PC-9 (cell line): Measurements from ENCODE around the gene ROR2. TPM values are rescaled to one million over a fixed set of nuclear protein-coding genes. Genes with fewer than 3 reads are reported as not detected.
A peak's percentile ranks its signal among the peaks of the same experiment; 100 is the strongest.

Experiments
- BruUV-seq: library from RNA; stranded (reverse); fragments of 400-500 nt; replicated peaks from 2 replicates; lab custom pipeline; 2021; lab: Mats Ljungman, UMichigan
- CTCF ChIA-PET: fragments of 300-600 bp; sonication (Branson Sonifier 250); formaldehyde crosslinking; loops from one replicate; lab custom pipeline; 2022; ENCODE audit warnings: antibody characterized with exemption; lab: Charles Lee
- POLR2A ChIA-PET: fragments of 300-600 bp; sonication (Branson Sonifier 250); formaldehyde crosslinking; loops from one replicate; lab custom pipeline; 2022; ENCODE audit warnings: antibody characterized with exemption; ENCODE audit not compliant: unreplicated experiment; lab: Charles Lee
- DNase-seq, 2 experiments: peaks; one replicate each; pipeline versions ENCODE4 v3.0.0 to v3.0.0-alpha.2; 2015 to 2022; ENCODE audit warnings: mixed read lengths in 1 of 2
- H2AFZ ChIP-seq: fragments of 200-600 bp; sonication (generic); 2 replicates; pipeline ENCODE4 v1.8.1; 2017; ENCODE audit warnings: antibody characterized with exemption
- H3F3A ChIP-seq: fragments of 200-600 bp; sonication (generic); 2 replicates; pipeline ENCODE4 v1.8.1; 2017; ENCODE audit warnings: antibody characterized with exemption, mild to moderate bottlenecking, low read depth; ENCODE audit not compliant: insufficient read depth
- H3K27ac ChIP-seq: fragments of 200-600 bp; sonication (generic); 2 replicates; pipeline ENCODE4 v1.6.1; 2016; ENCODE audit warnings: mixed run types
- H3K27me3 ChIP-seq: fragments of 200-600 bp; sonication (generic); 2 replicates; pipeline ENCODE4 v1.6.1; 2016; ENCODE audit warnings: low read depth, mixed run types; ENCODE audit not compliant: insufficient read depth
- H3K36me3 ChIP-seq: fragments of 200-600 bp; sonication (generic); 2 replicates; pipeline ENCODE4 v1.6.1; 2016; ENCODE audit warnings: low read depth, mixed run types
- H3K4me1 ChIP-seq: fragments of 200-600 bp; sonication (generic); replicated peaks from 2 replicates; pipeline ENCODE4 v1.6.1; 2016; ENCODE audit warnings: mixed run types; ENCODE audit not compliant: insufficient read depth
- H3K4me2 ChIP-seq: fragments of 200-600 bp; sonication (generic); 2 replicates; pipeline ENCODE4 v1.6.1; 2017; ENCODE audit warnings: mixed run types
- H3K4me3 ChIP-seq: fragments of 200-600 bp; sonication (generic); 2 replicates; pipeline ENCODE4 v1.6.1; 2016; ENCODE audit warnings: mixed run types
- H3K79me2 ChIP-seq: fragments of 200-600 bp; sonication (generic); 2 replicates; pipeline ENCODE4 v1.6.1; 2017; ENCODE audit warnings: low read depth, mixed run types
- H3K9me2 ChIP-seq: fragments of 200-600 bp; sonication (generic); 2 replicates; pipeline ENCODE4 v1.8.1; 2017; ENCODE audit warnings: mild to moderate bottlenecking; ENCODE audit not compliant: insufficient read depth
- H3K9me3 ChIP-seq: fragments of 200-600 bp; sonication (generic); 2 replicates; pipeline ENCODE4 v1.8.1; 2016; ENCODE audit warnings: low read depth; ENCODE audit not compliant: insufficient read depth
- H4K20me1 ChIP-seq: fragments of 200-600 bp; sonication (generic); 2 replicates; pipeline ENCODE4 v1.8.1; 2017; ENCODE audit not compliant: insufficient read depth
- CTCF ChIP-seq: fragments of 200-600 bp; sonication (generic); conservative IDR thresholded peaks from 2 replicates; pipeline ENCODE4 v1.6.1; 2017; ENCODE audit warnings: mixed run types, antibody characterized with exemption, mild to moderate bottlenecking, moderate library complexity
- EZH2 ChIP-seq: fragments of 200-600 bp; sonication (generic); IDR thresholded peaks from 2 replicates; pipeline ENCODE4 v1.8.0; 2017; ENCODE audit warnings: antibody characterized with exemption, low read depth
- intact Hi-C: fragments of 100-400 bp; cut with micrococcal nuclease; formaldehyde crosslinking; loops from one replicate; pipeline ENCODE4 v1.10.0; 2022; ENCODE audit not compliant: unreplicated experiment
- total RNA-seq: library from RNA; stranded (reverse); gene quantifications from 2 replicates; pipeline ENCODE4 v1.2.3, GENCODE V29; 2021

Gene ROR2
- total RNA-seq, 1 experiment from 2014 or later = not detected

GRCh38 chr9:91727972-91728371 lies 222.1 kb downstream of the ROR2 start:
- no peaks in the 10 kb centered on the region for H3K4me1 ChIP-seq
- no peak overlapping the region for H3K4me2 ChIP-seq
- no peak for DNase-seq
- no peaks in the 10 kb centered on the region for H3K9me2 ChIP-seq
- H3K27ac ChIP-seq = no peak overlapping the region
- ChIA-PET POLR2A (no interaction called here), CTCF (no interaction called here)
- H3K4me3 ChIP-seq = no peak overlapping the region
- no peaks in the 10 kb centered on the region for H4K20me1 ChIP-seq
- intact Hi-C loops = loop anchor here (1.0 to 5.0 kb wide), 2 partner anchors 46 to 813 kb away; no protein-coding TSS in a partner anchor
- H3K79me2 ChIP-seq = no peaks in the 10 kb centered on the region
- 0 out of 2 replicates have a peak, but pooled peaks cover 2% of the 10 kb centered on the region for H3K27me3 ChIP-seq
- no peak for TF ChIP-seq EZH2
- no peak for TF ChIP-seq CTCF
- H3K36me3 ChIP-seq = no peaks in the 10 kb centered on the region
- BruUV-seq = no TSS peak
- H3K9me3 ChIP-seq = no peaks in the 10 kb centered on the region
- no peaks in the 10 kb centered on the region for H3F3A ChIP-seq
- no peak overlapping the region for H2AFZ ChIP-seq

- H4K20me1 ChIP-seq = no peaks in the 10 kb centered on the region
- peak; percentile 37 to 48 for DNase-seq
- no TSS peak for BruUV-seq
- no peaks in the 10 kb centered on the region for H3K9me2 ChIP-seq
- H2AFZ ChIP-seq = no peak overlapping the region
- H3K27me3 ChIP-seq = 0 out of 2 replicates have a peak, but pooled peaks cover 8% of the 10 kb centered on the region
- H3F3A ChIP-seq = no peaks in the 10 kb centered on the region
- H3K4me3 ChIP-seq = no peak overlapping the region
- ChIA-PET POLR2A (interaction anchor here (0.6 kb wide), 1 partner anchor 23 kb away, joined by 3 read pairs; no protein-coding TSS in a partner anchor), CTCF (interaction anchor here (0.6 to 1.0 kb wide), 11 partner anchors 9 to 1585 kb away, joined by 3 to 5 read pairs (median 3); no protein-coding TSS in a partner anchor)
- intact Hi-C loops = loop anchor here (1.0 to 5.0 kb wide), 2 partner anchors 45 to 812 kb away; no protein-coding TSS in a partner anchor
- H3K36me3 ChIP-seq = no peaks in the 10 kb centered on the region
- no peaks in the 10 kb centered on the region for H3K79me2 ChIP-seq
- TF ChIP-seq CTCF (peak; percentile 84), EZH2 (no peak)
- H3K9me3 ChIP-seq = no peaks in the 10 kb centered on the region
- H3K4me2 ChIP-seq = no peak overlapping the region
- no peak overlapping the region for H3K27ac ChIP-seq
- H3K4me1 ChIP-seq = no peaks in the 10 kb centered on the region
Observed at GRCh38 chr9:91727316-91727861, 222.6 kb downstream of the ROR2 start.

- Histone ChIP-seq H3K36me3 (no peaks in the 10 kb centered on the region), H4K20me1 (no peaks in the 10 kb centered on the region), H3K4me2 (no peak overlapping the region), H2AFZ (no peak overlapping the region), H3K4me1 (no peaks in the 10 kb centered on the region), H3F3A (no peaks in the 10 kb centered on the region), H3K4me3 (no peak overlapping the region), H3K27ac (no peak overlapping the region), H3K27me3 (0 out of 2 replicates have a peak, but pooled peaks cover 13% of the 10 kb centered on the region), H3K9me3 (no peaks in the 10 kb centered on the region), H3K79me2 (no peaks in the 10 kb centered on the region), H3K9me2 (no peaks in the 10 kb centered on the region)
- intact Hi-C loops = loop anchor here (1.0 to 5.0 kb wide), 2 partner anchors 44 to 811 kb away; no protein-coding TSS in a partner anchor
- BruUV-seq = no TSS peak
- ChIA-PET POLR2A (interaction anchor here (0.6 kb wide), 1 partner anchor 24 kb away, joined by 3 read pairs; no protein-coding TSS in a partner anchor), CTCF (interaction anchor here (0.6 to 1.0 kb wide), 12 partner anchors 8 to 1912 kb away, joined by 3 to 5 read pairs (median 3); no protein-coding TSS in a partner anchor)
- no peak for DNase-seq
- TF ChIP-seq CTCF (no peak), EZH2 (no peak)
Observed at GRCh38 chr9:91726406-91727100, 223.5 kb downstream of the ROR2 start.
